K562 (cell line): Measurements from ENCODE around the gene FIS1. TPM values are rescaled to one million over a fixed set of nuclear protein-coding genes. Genes with fewer than 3 reads are reported as not detected.

Experiments
- ATAC-seq: fragments of 200-7000 bp; cut with Tn5 transposase; 3 replicates; pipeline ENCODE4 v1.9.1; 2020; ENCODE audit warnings: moderate library complexity
- BruUV-seq: library from RNA; stranded (reverse); fragments of 400-500 nt; replicated peaks from 2 replicates; lab custom pipeline; 2021; lab: Mats Ljungman, UMichigan
- CTCF ChIA-PET: fragments of 300-600 bp; formaldehyde crosslinking; extraction: SDS; loops from one replicate; lab custom pipeline; 2021; ENCODE audit warnings: low intra/inter-chr PET ratio; lab: Yijun Ruan, JAX
- POLR2A ChIA-PET: fragments of 300-600, 350-650 bp; sonication (Branson Sonifier 250); formaldehyde crosslinking; extraction: SDS; loops from one replicate; lab custom pipeline; 2021; ENCODE audit warnings: antibody characterized with exemption, inconsistent platforms; lab: Yijun Ruan, JAX
- DNase-seq, 4 experiments: peaks; one replicate each; pipeline versions ENCODE4 v3.0.0 to v3.0.0-alpha.2; 2011 to 2018; ENCODE audit warnings: low spot score in 3 of 4, mixed read lengths in 3 of 4; ENCODE audit errors: extremely low read depth in 1 of 4
- FAIRE-seq: peaks from 2 replicates; lab custom pipeline; 2011; peaks lifted over from hg19 to GRCh38; lab: Jason Lieb, UNC
- H2AFZ ChIP-seq: 2 replicates; pipeline ENCODE4 v1.6.0; 2011; ENCODE audit warnings: low read depth, low read length, control low read depth, inconsistent platforms
- H3K27ac ChIP-seq: fragments of 200-600 bp; 3 replicates; pipeline ENCODE4 v1.8.0; 2011; ENCODE audit warnings: low read depth, mild to moderate bottlenecking, control low read depth, inconsistent platforms, low read length, moderate library complexity, mixed read lengths; ENCODE audit errors: extremely low read depth
- H3K27me3 ChIP-seq, 2 experiments: fragments of 300-600 bp in 1 of 2; 2 replicates in 1 of 2; 3 replicates in 1 of 2; pipeline versions ENCODE4 v1.6.0 to v1.8.0; 2011; ENCODE audit warnings: inconsistent platforms in 2 of 2, low read length in 2 of 2, mild to moderate bottlenecking in 1 of 2, mixed read lengths in 1 of 2, moderate library complexity in 1 of 2; ENCODE audit not compliant: control insufficient read depth in 2 of 2, insufficient read depth in 2 of 2
- H3K36me3 ChIP-seq: fragments of 300-600 bp; 3 replicates; pipeline ENCODE4 v1.8.0; 2011; ENCODE audit warnings: mild to moderate bottlenecking, low read length, inconsistent platforms; ENCODE audit not compliant: control insufficient read depth, insufficient read depth
- H3K4me1 ChIP-seq, 2 experiments: fragments of 200-600 bp in 1 of 2; replicated peaks in 1 of 2; 2 replicates in 1 of 2; 3 replicates in 1 of 2; pipeline versions ENCODE4 v1.5.1 to v1.8.0; 2011; ENCODE audit warnings: inconsistent platforms in 2 of 2, low read length in 2 of 2, mild to moderate bottlenecking in 1 of 2, mixed read lengths in 1 of 2, moderate library complexity in 1 of 2; ENCODE audit not compliant: control insufficient read depth in 2 of 2, insufficient read depth in 2 of 2
- H3K4me2 ChIP-seq: 2 replicates; pipeline ENCODE4 v1.6.1; 2011; ENCODE audit warnings: low read length, control low read depth, inconsistent platforms, mixed read lengths; ENCODE audit not compliant: insufficient read depth
- H3K4me3 ChIP-seq: fragments of 200-600 bp; sonication (generic), shearing (Covaris generic); 2 replicates; pipeline ENCODE4 v1.5.1; 2016; ENCODE audit warnings: control low read depth, inconsistent platforms
- H3K79me2 ChIP-seq: fragments of 200-600 bp; 3 replicates; pipeline ENCODE4 v1.8.0; 2011; ENCODE audit warnings: low read length, inconsistent platforms; ENCODE audit not compliant: control insufficient read depth, insufficient read depth
- H3K9ac ChIP-seq, 2 experiments: 2 replicates each; pipeline versions ENCODE4 v1.6.0 to v1.6.1; 2011; ENCODE audit warnings: low read depth in 2 of 2, low read length in 2 of 2, control low read depth in 1 of 2, inconsistent platforms in 1 of 2, mild to moderate bottlenecking in 1 of 2, mixed read lengths in 1 of 2; ENCODE audit not compliant: insufficient read depth in 1 of 2
- H3K9me1 ChIP-seq: one replicate; pipeline ENCODE4 v1.6.0; 2011; ENCODE audit warnings: inconsistent platforms, mild to moderate bottlenecking, low read length, moderate library complexity; ENCODE audit not compliant: control insufficient read depth, insufficient read depth
- H3K9me3 ChIP-seq: replicated peaks from 2 replicates; pipeline ENCODE4 v1.5.1; 2011; ENCODE audit warnings: low read depth, low read length, inconsistent platforms; ENCODE audit not compliant: control insufficient read depth, insufficient read depth
- H4K20me1 ChIP-seq: replicated peaks from 2 replicates; pipeline ENCODE4 v1.6.1; 2011; ENCODE audit warnings: low read length, inconsistent platforms, mixed read lengths; ENCODE audit not compliant: control insufficient read depth, insufficient read depth
- NFRKB ChIP-seq: fragments of 450-650 bp; IDR thresholded peaks from 2 replicates; pipeline ENCODE4 v1.6.1; 2016; ENCODE audit warnings: low read depth
- POLR2G ChIP-seq: fragments of 200-400 bp; formaldehyde crosslinking; IDR thresholded peaks from 2 replicates; pipeline ENCODE4 v1.6.1; 2017; ENCODE audit warnings: low read depth, mild to moderate bottlenecking, antibody characterized with exemption, low read length, moderate library complexity
- PTRF ChIP-seq: fragments of 450-650 bp; IDR thresholded peaks from 2 replicates; pipeline ENCODE4 v1.6.1; 2016; ENCODE audit warnings: mild to moderate bottlenecking, missing genetic modification characterization, missing compliant biosample characterization
- YY1 ChIP-seq, 3 experiments: IDR thresholded peaks; 2 replicates each; pipeline ENCODE4 v1.6.1; 2011; ENCODE audit warnings: low read length in 2 of 3, mild to moderate bottlenecking in 2 of 3, moderate library complexity in 2 of 3, borderline replicate concordance in 1 of 3, control low read depth in 1 of 3, low read depth in 1 of 3; ENCODE audit not compliant: insufficient read depth in 3 of 3, insufficient replicate concordance in 2 of 3, control insufficient read depth in 1 of 3, insufficient read length in 1 of 3; ENCODE audit errors: extremely low read depth in 1 of 3
- WGBS: fragments of 100-300 bp; shearing (Covaris generic); methylation state at CpG from one replicate; pipeline ENCODE4 v1.1.6; 2016; ENCODE audit warnings: low coverage, mixed read lengths; ENCODE audit not compliant: insufficient coverage; ENCODE audit errors: missing lambda C conversion rate; 5-methylcytosine and 5-hydroxymethylcytosine counted together
- in situ Hi-C: fragments of 300-500 bp; cut with MboI; formaldehyde crosslinking; loops from 4 replicates; pipeline ENCODE4 v1.15.0; 2018; ENCODE audit warnings: inconsistent platforms, mixed read lengths
- intact Hi-C: fragments of 100-400 bp; cut with micrococcal nuclease; formaldehyde crosslinking; loops from 2 replicates; pipeline ENCODE4 v1.14.2; 2022
- polyA plus RNA-seq, 8 experiments: library from polyadenylated mRNA; depleted of rRNA in 4 of 8; stranded (reverse) in 5 of 8; unstranded in 3 of 8; fragments of >200 nt; fragmentation: Nextera tagmentation in 2 of 8; fragmentation: Illumina TruSeq in 1 of 8; extraction: Ambion mirVana in 2 of 8; extraction: Trizol in 1 of 8; gene quantifications; 2 replicates each; pipeline versions ENCODE4 v1.2.1 to v1.2.3, GENCODE V29; 2011 to 2014; ENCODE audit warnings: inconsistent platforms in 1 of 8, missing spikeins in 1 of 8
- total RNA-seq, 7 experiments: library from RNA; depleted of rRNA in 6 of 7; stranded (reverse); fragments of >200 nt in 6 of 7; fragmentation: Illumina TruSeq in 2 of 7; extraction: Trizol in 2 of 7; gene quantifications; 2 replicates each; pipeline versions ENCODE4 v1.2.1 to v1.2.3, GENCODE V29; 2011 to 2021; ENCODE audit warnings: low replicate concordance in 1 of 7

Gene FIS1
- total and polyA plus RNA-seq, 9 of the 15 experiments (the other 6 are each of a cell fraction or from before 2014, with no cell fraction given): 86.0 to 257 (median 144) TPM

DNA sequence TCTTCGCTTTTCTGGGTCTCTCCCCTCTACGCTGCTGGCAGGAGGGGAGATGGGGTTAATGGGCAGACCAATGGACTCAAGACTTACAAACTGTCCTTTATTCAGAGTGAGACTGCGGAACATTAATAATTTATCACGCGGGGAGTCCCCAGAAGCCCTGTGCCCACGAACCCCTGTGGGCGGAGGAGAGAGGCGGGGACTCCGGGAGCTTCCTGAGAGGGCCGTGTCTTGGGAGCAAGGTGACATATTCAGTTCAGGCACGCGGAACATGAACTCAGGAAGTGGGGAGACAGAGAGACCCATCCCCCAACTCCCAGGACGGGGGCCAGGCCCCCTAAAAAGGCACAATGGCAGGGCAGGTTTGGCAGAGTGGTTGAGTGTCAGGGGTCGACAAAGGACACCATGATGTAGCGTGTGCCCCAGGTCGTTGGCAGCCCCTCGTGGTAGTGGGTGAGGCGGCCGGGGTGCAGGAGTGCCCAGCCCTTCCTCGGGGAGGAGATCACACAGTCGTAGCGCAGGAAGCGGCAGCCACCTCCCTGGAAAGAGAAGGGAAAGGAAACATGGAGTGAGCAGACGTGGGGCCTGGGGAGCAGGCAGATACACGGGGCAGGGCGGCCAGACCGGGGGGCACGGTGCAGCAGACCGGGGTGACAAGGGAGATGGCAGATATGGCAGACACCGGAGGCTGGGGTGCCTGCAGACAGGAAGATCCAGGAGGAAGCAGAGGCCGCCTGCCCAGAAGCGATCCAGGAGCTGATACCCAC lies 38.8 kb downstream of the FIS1 start:
- intact Hi-C loops: no loop called here
- TF ChIP-seq POLR2G (peak; percentile 44), NFRKB (no peak), YY1 (IDR thresholded peaks at IDR 0.05; ENCODE audit: borderline replicate concordance in 1 of 3, control insufficient read depth in 1 of 3, extremely low read depth in 1 of 3, insufficient read depth in 3 of 3, insufficient read length in 1 of 3, insufficient replicate concordance in 2 of 3, low read depth in 1 of 3, low read length in 2 of 3) (no peak), PTRF (no peak)
- H3K9me1 ChIP-seq: no peaks in the 10 kb centered on the region
- CTCF ChIA-PET: no interaction called here
- 89% methylated on average over 31 of the region's 32 CpGs for WGBS
- FAIRE-seq (no peak), DNase-seq (no peak), ATAC-seq (no peak)
- POLR2A ChIA-PET: interaction anchor here (1.1 kb wide), 1 partner anchor 17 kb away, joined by 3 read pairs; no protein-coding TSS in a partner anchor
- H3K9me3 ChIP-seq: no peaks in the 10 kb centered on the region
- no peak overlapping the region for H3K4me2 ChIP-seq
- H3K9ac ChIP-seq: peak overlapping the region in 1 of 2 experiments; percentile 20; a peak in 2 of 4 replicates
- in situ Hi-C loops: no loop called here
- H2AFZ ChIP-seq: no peak overlapping the region
- no TSS peak for BruUV-seq
- peaks cover 0 to 7% of the 10 kb centered on the region in 2 experiments; a peak in 1 of 5 replicates for H3K27me3 ChIP-seq
- H3K4me1 ChIP-seq: peaks cover 2 to 38% of the 10 kb centered on the region in 2 experiments
- no peak overlapping the region for H3K27ac ChIP-seq
- H3K79me2 ChIP-seq: no peaks in the 10 kb centered on the region
- H4K20me1 ChIP-seq: no peaks in the 10 kb centered on the region
- peaks cover 40% of the 10 kb centered on the region; the same call in 2 of the 3 replicates for H3K36me3 ChIP-seq
- no peak overlapping the region for H3K4me3 ChIP-seq
